K562 (cell line): ENCODE data around the gene OXA1L. TPM values are rescaled to one million over a fixed set of nuclear protein-coding genes. Genes with fewer than 3 reads are reported as not detected.

Source experiments
- CGGBP1 ChIP-seq: fragments of 250-450 bp; sonication (Bioruptor Pico); IDR thresholded peaks from 2 replicates; pipeline ENCODE4 v1.9.0; 2021; ENCODE audit warnings: mild to moderate bottlenecking
- DNMT1 ChIP-seq: fragments of 450-650 bp; IDR thresholded peaks from 2 replicates; pipeline ENCODE4 v1.6.1; 2016; ENCODE audit warnings: antibody characterized with exemption, mild to moderate bottlenecking
- ELF1 ChIP-seq: fragments of 200-800 bp; sonication (Bioruptor generic); IDR thresholded peaks from 2 replicates; pipeline ENCODE4 v1.6.1; 2016; ENCODE audit warnings: missing genetic modification characterization, missing compliant biosample characterization
- ELK1 ChIP-seq: sonication (generic); formaldehyde crosslinking; IDR thresholded peaks from 2 replicates; pipeline ENCODE4 v1.8.1; 2022; ENCODE audit warnings: missing genetic modification reagents
- FOXA3 ChIP-seq, 2 experiments: fragments of 450-650 bp in 1 of 2; sonication (generic) in 1 of 2; formaldehyde crosslinking; IDR thresholded peaks in 1 of 2; conservative IDR thresholded peaks in 1 of 2; 2 replicates each; pipeline versions ENCODE4 v1.4.0 to v1.8.0; 2020 to 2022; ENCODE audit warnings: mild to moderate bottlenecking in 2 of 2, missing genetic modification reagents in 1 of 2
- FOXO4 ChIP-seq: fragments of 450-650 bp; formaldehyde crosslinking; IDR thresholded peaks from 2 replicates; pipeline ENCODE4 v1.4.0; 2020; ENCODE audit warnings: mild to moderate bottlenecking, moderate library complexity
- GTF2F1 ChIP-seq: IDR thresholded peaks from 2 replicates; pipeline ENCODE4 v1.6.1; 2011; ENCODE audit warnings: low read depth, low read length, improper control_type of control experiment
- HBP1 ChIP-seq: fragments of 450-650 bp; formaldehyde crosslinking; IDR thresholded peaks from 2 replicates; pipeline ENCODE4 v1.4.0; 2022; ENCODE audit warnings: missing genetic modification characterization
- IRF9 ChIP-seq: fragments of 450-650 bp; IDR thresholded peaks from 2 replicates; pipeline ENCODE4 v1.6.1; 2016; ENCODE audit warnings: missing biosample characterization, missing genetic modification characterization
- MTA2 ChIP-seq: fragments of 450-650 bp; IDR thresholded peaks from 2 replicates; pipeline ENCODE4 v1.6.1; 2016; ENCODE audit warnings: low read depth
- PTRF ChIP-seq: fragments of 450-650 bp; IDR thresholded peaks from 2 replicates; pipeline ENCODE4 v1.6.1; 2016; ENCODE audit warnings: mild to moderate bottlenecking, missing genetic modification characterization, missing compliant biosample characterization
- SOX6 ChIP-seq: fragments of 450-650 bp; IDR thresholded peaks from 2 replicates; pipeline ENCODE4 v1.6.1; 2014; ENCODE audit warnings: mild to moderate bottlenecking
- SPI1 ChIP-seq: IDR thresholded peaks from 2 replicates; pipeline ENCODE4 v1.6.1; 2011; ENCODE audit warnings: low read depth, low read length, control low read depth, borderline replicate concordance
- SREBF2 ChIP-seq: sonication (generic); formaldehyde crosslinking; IDR thresholded peaks from 2 replicates; pipeline ENCODE4 v1.4.0; 2020; ENCODE audit warnings: mild to moderate bottlenecking, missing genetic modification reagents
- USF1 ChIP-seq: sonication (generic); formaldehyde crosslinking; IDR thresholded peaks from 2 replicates; pipeline ENCODE4 v1.9.0; 2022; ENCODE audit warnings: mild to moderate bottlenecking, missing genetic modification reagents
- VEZF1 ChIP-seq: fragments of 200-800 bp; sonication (Bioruptor generic); IDR thresholded peaks from 2 replicates; pipeline ENCODE4 v1.6.1; 2017; ENCODE audit warnings: missing genetic modification characterization, missing compliant biosample characterization
- ZNF445 ChIP-seq: fragments of 250-450 bp; sonication (Bioruptor Pico); IDR thresholded peaks from 2 replicates; pipeline ENCODE4 v1.4.0; 2020; ENCODE audit warnings: low read depth, mild to moderate bottlenecking, moderate library complexity
- ZNF696 ChIP-seq: fragments of 250-450 bp; sonication (Bioruptor Pico); conservative IDR thresholded peaks from 2 replicates; pipeline ENCODE4 v1.4.0; 2020; ENCODE audit warnings: mild to moderate bottlenecking, moderate library complexity
- polyA plus RNA-seq, 8 experiments: library from polyadenylated mRNA; depleted of rRNA in 4 of 8; stranded (reverse) in 5 of 8; unstranded in 3 of 8; fragments of >200 nt; fragmentation: Nextera tagmentation in 2 of 8; fragmentation: Illumina TruSeq in 1 of 8; extraction: Ambion mirVana in 2 of 8; extraction: Trizol in 1 of 8; gene quantifications; 2 replicates each; pipeline versions ENCODE4 v1.2.1 to v1.2.3, GENCODE V29; 2011 to 2014; ENCODE audit warnings: inconsistent platforms in 1 of 8, missing spikeins in 1 of 8
- total RNA-seq, 7 experiments: library from RNA; depleted of rRNA in 6 of 7; stranded (reverse); fragments of >200 nt in 6 of 7; fragmentation: Illumina TruSeq in 2 of 7; extraction: Trizol in 2 of 7; gene quantifications; 2 replicates each; pipeline versions ENCODE4 v1.2.1 to v1.2.3, GENCODE V29; 2011 to 2021; ENCODE audit warnings: low replicate concordance in 1 of 7

OXA1L gene
- total and polyA plus RNA-seq, 9 of the 15 experiments (the other 6 are each of a cell fraction or from before 2014, with no cell fraction given) = 100 to 204 (median 145) TPM

GRCh38 chr14:22766457-22767322, at the start of gene OXA1L (continued):
- TF ChIP-seq HBP1 (CRISPR knock-in tag) = 0 out of 2 replicates have a peak, but pooled peaks have one; percentile 47
- TF ChIP-seq SOX6 = no peak; the same call in 1 of the 2 replicates
- no peak for TF ChIP-seq FOXA3 (CRISPR knock-in tag; conservative IDR thresholded peaks at IDR 0.05 in 1 of 2, IDR thresholded peaks at IDR 0.05 in 1 of 2)
- peak; percentile 44; the same call in 1 of the 2 replicates for TF ChIP-seq SPI1
- no peak for TF ChIP-seq CGGBP1 (CRISPR knock-in tag)
- no peak for TF ChIP-seq ZNF696 (CRISPR knock-in tag)
- no peak for TF ChIP-seq SREBF2 (CRISPR knock-in tag)
- TF ChIP-seq ELK1 (CRISPR knock-in tag) = no peak
- TF ChIP-seq IRF9 (tag) = no peak
- peak; percentile 71 for TF ChIP-seq USF1 (CRISPR knock-in tag)
- TF ChIP-seq DNMT1 = no peak
- peak; percentile 77 for TF ChIP-seq ELF1 (tag)
- peak; percentile 51 for TF ChIP-seq VEZF1 (CRISPR knock-in tag)
- no peak for TF ChIP-seq MTA2
- peak; percentile 47; the same call in 1 of the 2 replicates for TF ChIP-seq FOXO4 (CRISPR knock-in tag)
- peak; percentile 56; the same call in 1 of the 2 replicates for TF ChIP-seq GTF2F1
- no peak for TF ChIP-seq ZNF445 (CRISPR knock-in tag)
- peak; percentile 58; the same call in 1 of the 2 replicates for TF ChIP-seq PTRF (tag)
